Measurements from ENCODE around the gene GNRH2.
"Not testable (repeated sequence)": the region's sequence is repeated elsewhere in the genome, so short reads cannot be mapped to it uniquely, and the experiment has no call there.

DNA sequence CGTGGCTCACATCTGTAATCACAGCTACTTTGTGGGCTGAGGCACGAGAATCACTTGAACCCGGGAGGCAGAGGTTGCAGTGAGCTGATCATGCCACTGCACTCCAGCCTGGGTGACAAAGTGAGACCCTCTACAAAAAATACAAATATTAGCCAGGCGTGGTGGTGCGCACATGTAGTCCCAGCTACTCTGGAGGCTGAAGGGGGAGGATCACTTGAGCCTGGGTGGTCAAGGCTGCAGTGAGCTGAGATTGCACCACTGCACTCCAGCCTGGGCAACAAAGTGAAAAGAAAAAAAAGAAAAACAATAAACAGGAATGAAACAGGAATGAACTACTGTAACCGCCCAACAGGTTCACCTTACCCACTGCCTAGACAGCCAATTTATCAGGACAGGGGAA lies 20.7 kb downstream of the GNRH2 start:
- TF ChIP-seq POLR2A (IDR thresholded peaks at IDR 0.05; ENCODE audit: low read depth); POLR2AphosphoS5 (IDR thresholded peaks at IDR 0.05): not testable (repeated sequence)
- TF ChIP-seq, protein P1, sequence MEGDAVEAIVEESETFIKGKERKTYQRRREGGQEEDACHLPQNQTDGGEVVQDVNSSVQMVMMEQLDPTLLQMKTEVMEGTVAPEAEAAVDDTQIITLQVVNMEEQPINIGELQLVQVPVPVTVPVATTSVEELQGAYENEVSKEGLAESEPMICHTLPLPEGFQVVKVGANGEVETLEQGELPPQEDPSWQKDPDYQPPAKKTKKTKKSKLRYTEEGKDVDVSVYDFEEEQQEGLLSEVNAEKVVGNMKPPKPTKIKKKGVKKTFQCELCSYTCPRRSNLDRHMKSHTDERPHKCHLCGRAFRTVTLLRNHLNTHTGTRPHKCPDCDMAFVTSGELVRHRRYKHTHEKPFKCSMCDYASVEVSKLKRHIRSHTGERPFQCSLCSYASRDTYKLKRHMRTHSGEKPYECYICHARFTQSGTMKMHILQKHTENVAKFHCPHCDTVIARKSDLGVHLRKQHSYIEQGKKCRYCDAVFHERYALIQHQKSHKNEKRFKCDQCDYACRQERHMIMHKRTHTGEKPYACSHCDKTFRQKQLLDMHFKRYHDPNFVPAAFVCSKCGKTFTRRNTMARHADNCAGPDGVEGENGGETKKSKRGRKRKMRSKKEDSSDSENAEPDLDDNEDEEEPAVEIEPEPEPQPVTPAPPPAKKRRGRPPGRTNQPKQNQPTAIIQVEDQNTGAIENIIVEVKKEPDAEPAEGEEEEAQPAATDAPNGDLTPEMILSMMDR (IDR thresholded peaks at IDR 0.05), result not testable (repeated sequence)

Measured in esophagus muscularis mucosa (tissue), 3 donors.